HFFc6 (cell line): ENCODE measurements around the gene GLIS1. TPM values are rescaled to one million over a fixed set of nuclear protein-coding genes. Genes with fewer than 3 reads are reported as not detected.

Experiments
- DNase-seq: peaks from one replicate; pipeline ENCODE4 v3.0.0-alpha.2; 2018
- H3K27ac Mint-ChIP-seq: 2 replicates; pipeline ENCODE4 v1.8.0; 2020; ENCODE audit warnings: mild to moderate bottlenecking, mixed read lengths
- H3K27me3 Mint-ChIP-seq: 2 replicates; pipeline ENCODE4 v1.8.0; 2021; ENCODE audit warnings: mild to moderate bottlenecking, moderate library complexity, mixed read lengths; ENCODE audit not compliant: insufficient read depth
- H3K36me3 Mint-ChIP-seq: 2 replicates; pipeline ENCODE4 v1.8.0; 2021; ENCODE audit warnings: low read depth, mixed read lengths
- H3K4me1 Mint-ChIP-seq: 2 replicates; pipeline ENCODE4 v1.8.0; 2020; ENCODE audit warnings: low read depth, mixed read lengths
- H3K4me3 Mint-ChIP-seq: 2 replicates; pipeline ENCODE4 v1.8.0; 2020; ENCODE audit warnings: mild to moderate bottlenecking, moderate library complexity, mixed read lengths
- H3K9me3 Mint-ChIP-seq: 2 replicates; pipeline ENCODE4 v1.8.0; 2020; ENCODE audit warnings: mild to moderate bottlenecking, mixed read lengths
- total RNA-seq, 6 experiments: library from RNA; stranded (reverse); fragmentation: NEBNext Ultra II Directional; extraction: Animal tissue kit (Norgen Biotek cat#: 25700); gene quantifications; 2 replicates in 1 of 6; 3 replicates in 5 of 6; pipeline ENCODE4 v1.2.3, GENCODE V29; 2021
- TF ChIP-seq, protein P1 (sequence below): fragments of 200-600 bp; sonication (generic); IDR thresholded peaks from 2 replicates; pipeline ENCODE4 v1.5.0; 2021; ENCODE audit warnings: antibody characterized with exemption, mild to moderate bottlenecking

Gene GLIS1
- total RNA-seq, 6 experiments from 2014 or later, result 1.1 to 1.9 (median 1.2) TPM

DNA sequence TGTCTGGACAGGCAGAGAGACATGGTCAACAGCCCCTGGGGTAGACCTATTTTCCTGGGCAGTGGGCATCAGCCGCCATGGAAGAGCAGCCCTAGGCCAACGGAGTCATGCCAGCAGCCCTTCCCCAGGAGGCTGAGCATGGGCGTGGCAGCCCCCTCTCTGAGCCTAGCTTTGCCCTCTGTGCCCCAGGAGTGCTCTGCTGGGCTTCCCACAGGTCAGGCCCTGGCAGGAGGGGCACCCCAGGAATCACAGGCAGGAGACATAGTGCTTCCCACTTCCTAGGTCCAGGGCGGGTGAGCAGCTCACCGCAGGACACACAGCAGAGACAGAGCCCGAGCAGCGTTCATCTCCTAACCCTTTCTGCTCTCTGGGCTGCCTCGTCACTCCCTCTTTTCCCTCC lies 132.8 kb downstream of the GLIS1 start:
- H3K4me3 Mint-ChIP-seq, result no peak overlapping the region
- TF ChIP-seq, protein P1, sequence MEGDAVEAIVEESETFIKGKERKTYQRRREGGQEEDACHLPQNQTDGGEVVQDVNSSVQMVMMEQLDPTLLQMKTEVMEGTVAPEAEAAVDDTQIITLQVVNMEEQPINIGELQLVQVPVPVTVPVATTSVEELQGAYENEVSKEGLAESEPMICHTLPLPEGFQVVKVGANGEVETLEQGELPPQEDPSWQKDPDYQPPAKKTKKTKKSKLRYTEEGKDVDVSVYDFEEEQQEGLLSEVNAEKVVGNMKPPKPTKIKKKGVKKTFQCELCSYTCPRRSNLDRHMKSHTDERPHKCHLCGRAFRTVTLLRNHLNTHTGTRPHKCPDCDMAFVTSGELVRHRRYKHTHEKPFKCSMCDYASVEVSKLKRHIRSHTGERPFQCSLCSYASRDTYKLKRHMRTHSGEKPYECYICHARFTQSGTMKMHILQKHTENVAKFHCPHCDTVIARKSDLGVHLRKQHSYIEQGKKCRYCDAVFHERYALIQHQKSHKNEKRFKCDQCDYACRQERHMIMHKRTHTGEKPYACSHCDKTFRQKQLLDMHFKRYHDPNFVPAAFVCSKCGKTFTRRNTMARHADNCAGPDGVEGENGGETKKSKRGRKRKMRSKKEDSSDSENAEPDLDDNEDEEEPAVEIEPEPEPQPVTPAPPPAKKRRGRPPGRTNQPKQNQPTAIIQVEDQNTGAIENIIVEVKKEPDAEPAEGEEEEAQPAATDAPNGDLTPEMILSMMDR, result no peak
- H3K9me3 Mint-ChIP-seq, result peaks cover 10% of the 10 kb centered on the region
- no peak overlapping the region for H3K27ac Mint-ChIP-seq
- no peaks in the 10 kb centered on the region for H3K4me1 Mint-ChIP-seq
- peaks cover 11% of the 10 kb centered on the region for H3K27me3 Mint-ChIP-seq
- DNase-seq, result no peak
- H3K36me3 Mint-ChIP-seq, result peaks cover 10% of the 10 kb centered on the region

DNA sequence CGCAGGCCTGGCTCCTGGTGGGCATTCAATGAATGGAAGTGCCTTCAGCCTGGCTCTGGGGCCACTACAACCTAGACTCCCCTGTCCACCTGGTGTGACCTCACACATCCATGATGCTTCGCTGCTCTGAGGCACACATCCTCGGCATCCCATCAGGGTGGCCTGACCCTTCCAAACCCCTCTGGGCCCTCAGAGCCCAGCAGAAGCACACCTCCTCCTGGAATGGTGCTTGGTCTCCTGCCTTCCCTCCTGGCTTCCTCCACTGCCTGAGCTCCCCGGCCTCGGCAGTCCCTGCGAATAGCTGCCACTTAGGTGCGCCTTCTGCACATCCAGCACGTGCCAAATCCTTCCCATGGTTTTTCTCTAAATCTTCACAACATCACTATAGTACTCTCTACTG lies 133.8 kb downstream of the GLIS1 start:
- H3K4me1 Mint-ChIP-seq, result no peaks in the 10 kb centered on the region
- H3K9me3 Mint-ChIP-seq, result no peaks in the 10 kb centered on the region
- H3K36me3 Mint-ChIP-seq, result peaks cover under 1% of the 10 kb centered on the region; the same call in 1 of the 2 replicates
- H3K27me3 Mint-ChIP-seq, result peaks cover 7% of the 10 kb centered on the region
- DNase-seq, result no peak
- TF ChIP-seq, protein P1, result no peak
- H3K4me3 Mint-ChIP-seq, result no peak overlapping the region
- no peak overlapping the region for H3K27ac Mint-ChIP-seq

DNA sequence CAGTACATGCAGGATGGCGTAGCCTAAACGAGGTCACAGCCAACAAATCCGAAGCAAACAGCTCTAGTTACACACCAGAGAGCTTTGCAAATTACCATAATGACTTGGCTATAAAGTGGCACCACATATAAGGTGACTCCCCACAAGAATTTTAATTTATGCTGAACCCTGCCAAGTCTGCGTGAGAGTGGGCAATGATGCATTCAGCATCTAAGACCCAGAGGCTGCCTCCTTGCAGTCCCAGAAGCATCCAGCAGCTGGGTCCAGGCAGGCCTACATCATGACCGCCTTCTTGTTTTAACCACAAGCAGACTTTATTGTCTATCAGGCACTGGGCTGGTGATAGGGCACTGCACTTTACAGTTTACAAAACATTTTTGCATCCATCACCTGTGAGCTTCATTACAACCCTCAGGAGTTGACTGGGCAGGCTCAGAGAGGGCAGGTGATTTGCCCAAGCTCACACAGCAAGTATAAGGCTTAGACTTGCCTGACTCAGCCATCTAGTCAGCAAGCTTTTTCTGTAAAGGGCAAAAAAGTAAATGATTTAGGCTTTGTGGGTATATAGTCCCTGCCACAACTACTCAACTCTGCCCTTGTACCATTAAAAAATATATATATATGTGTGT lies 134.6 kb downstream of the GLIS1 start:
- H3K36me3 Mint-ChIP-seq, result no peaks in the 10 kb centered on the region
- peaks cover 7% of the 10 kb centered on the region for H3K27me3 Mint-ChIP-seq
- no peak for DNase-seq
- no peak overlapping the region for H3K27ac Mint-ChIP-seq
- no peak overlapping the region for H3K4me3 Mint-ChIP-seq
- H3K9me3 Mint-ChIP-seq, result no peaks in the 10 kb centered on the region
- TF ChIP-seq, protein P1, result no peak
- H3K4me1 Mint-ChIP-seq, result no peaks in the 10 kb centered on the region

DNA sequence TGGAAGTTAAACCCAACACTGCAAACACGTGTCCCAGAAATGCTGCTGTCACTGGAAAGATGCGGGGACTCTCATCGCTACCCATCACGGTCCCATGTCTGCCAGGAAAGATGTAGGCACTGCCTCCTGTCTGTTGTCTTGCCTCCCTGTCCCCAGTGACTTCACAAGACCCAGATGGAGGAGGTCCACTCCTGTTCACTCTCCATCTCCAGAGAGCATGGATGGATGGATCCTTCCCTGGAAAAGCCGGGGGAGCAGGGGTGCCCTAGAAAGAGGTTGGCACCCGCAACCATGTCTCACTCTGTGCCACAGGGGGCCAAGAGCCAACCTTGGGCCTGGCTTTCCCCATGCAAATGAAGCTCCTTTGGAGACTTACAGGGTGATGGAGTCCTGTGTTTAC lies 135.5 kb downstream of the GLIS1 start:
- TF ChIP-seq, protein P1, result no peak
- H3K27ac Mint-ChIP-seq, result no peak overlapping the region
- H3K36me3 Mint-ChIP-seq, result no peaks in the 10 kb centered on the region
- peaks cover 7% of the 10 kb centered on the region for H3K27me3 Mint-ChIP-seq
- H3K4me3 Mint-ChIP-seq, result no peak overlapping the region
- no peak for DNase-seq
- no peaks in the 10 kb centered on the region for H3K9me3 Mint-ChIP-seq
- H3K4me1 Mint-ChIP-seq, result no peaks in the 10 kb centered on the region

DNA sequence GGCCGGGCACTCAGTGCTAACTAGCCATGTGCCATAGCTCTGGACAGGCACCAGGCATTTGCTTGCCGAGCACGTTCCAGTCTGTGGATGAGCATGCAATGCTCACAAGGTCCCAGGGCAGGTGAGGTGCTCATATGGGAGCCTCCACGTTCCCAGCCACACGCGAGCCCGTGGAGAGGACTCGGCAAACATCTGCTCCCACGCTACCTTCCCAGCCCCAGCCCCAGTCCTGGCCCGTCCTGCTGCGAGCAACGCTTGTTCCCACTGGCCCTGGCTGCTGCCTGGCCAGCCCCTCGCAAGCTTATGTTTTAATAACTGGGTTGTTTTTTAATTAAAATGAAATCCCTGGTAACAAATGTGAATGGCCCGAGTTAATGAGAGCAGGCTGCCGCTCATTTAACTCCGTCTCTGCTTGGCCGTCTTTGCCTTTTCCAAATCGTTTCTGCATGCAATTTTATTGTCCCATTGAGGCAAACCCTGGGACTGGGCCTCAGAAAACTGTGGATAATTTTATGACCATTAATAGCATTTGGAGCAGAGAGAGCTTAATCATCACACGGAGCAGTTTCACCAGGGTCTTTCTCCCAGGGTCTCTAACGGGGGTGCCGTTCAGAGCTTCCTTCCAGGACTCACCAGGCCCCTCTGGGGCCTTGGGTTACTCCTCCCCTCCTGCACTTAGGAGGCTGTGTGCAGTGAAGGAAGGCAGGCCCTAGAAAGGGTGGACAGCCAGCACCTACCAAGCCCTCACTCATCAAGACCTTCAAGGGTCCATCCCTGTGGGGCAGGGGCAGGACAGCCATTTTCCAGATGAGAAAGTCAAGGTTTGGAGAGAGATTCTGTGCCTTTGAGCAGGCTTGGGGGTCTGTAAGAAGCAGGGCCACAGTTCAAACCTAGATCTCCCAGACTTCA lies 136.8 kb downstream of the GLIS1 start:
- H3K4me3 Mint-ChIP-seq, result no peak overlapping the region
- H3K27ac Mint-ChIP-seq, result no peak overlapping the region
- peaks cover 3% of the 10 kb centered on the region for H3K27me3 Mint-ChIP-seq
- H3K36me3 Mint-ChIP-seq, result no peaks in the 10 kb centered on the region
- no peaks in the 10 kb centered on the region for H3K4me1 Mint-ChIP-seq
- H3K9me3 Mint-ChIP-seq, result no peaks in the 10 kb centered on the region
- no peak for DNase-seq
- TF ChIP-seq, protein P1, result no peak
